ENCODE measurements around the gene C20orf204.
A peak's percentile ranks its signal among the peaks of the same experiment; 100 is the strongest.

C20orf204 gene

GRCh38 chr20:64084685-64085152 is 48.7 kb downstream of the C20orf204 start:
- TF ChIP-seq MAX (IDR thresholded peaks at IDR 0.05) (peak; percentile 18; the same call in 1 of the 2 replicates), ZBTB7A (IDR thresholded peaks at IDR 0.05; ENCODE audit: low read depth) (0 out of 2 replicates have a peak, but pooled peaks have one; percentile 57), NFIC (IDR thresholded peaks at IDR 0.05) (no peak)

GRCh38 chr20:64086801-64087200 is 50.8 kb downstream of the C20orf204 start:
- no peak for TF ChIP-seq TCF12 (IDR thresholded peaks at IDR 0.05; ENCODE audit: low read depth)
- TF ChIP-seq CREB1 (IDR thresholded peaks at IDR 0.05; ENCODE audit: low read depth), result no peak
- TF ChIP-seq TAF1 (IDR thresholded peaks at IDR 0.05; ENCODE audit: low read depth), result no peak
- TF ChIP-seq, protein P1, sequence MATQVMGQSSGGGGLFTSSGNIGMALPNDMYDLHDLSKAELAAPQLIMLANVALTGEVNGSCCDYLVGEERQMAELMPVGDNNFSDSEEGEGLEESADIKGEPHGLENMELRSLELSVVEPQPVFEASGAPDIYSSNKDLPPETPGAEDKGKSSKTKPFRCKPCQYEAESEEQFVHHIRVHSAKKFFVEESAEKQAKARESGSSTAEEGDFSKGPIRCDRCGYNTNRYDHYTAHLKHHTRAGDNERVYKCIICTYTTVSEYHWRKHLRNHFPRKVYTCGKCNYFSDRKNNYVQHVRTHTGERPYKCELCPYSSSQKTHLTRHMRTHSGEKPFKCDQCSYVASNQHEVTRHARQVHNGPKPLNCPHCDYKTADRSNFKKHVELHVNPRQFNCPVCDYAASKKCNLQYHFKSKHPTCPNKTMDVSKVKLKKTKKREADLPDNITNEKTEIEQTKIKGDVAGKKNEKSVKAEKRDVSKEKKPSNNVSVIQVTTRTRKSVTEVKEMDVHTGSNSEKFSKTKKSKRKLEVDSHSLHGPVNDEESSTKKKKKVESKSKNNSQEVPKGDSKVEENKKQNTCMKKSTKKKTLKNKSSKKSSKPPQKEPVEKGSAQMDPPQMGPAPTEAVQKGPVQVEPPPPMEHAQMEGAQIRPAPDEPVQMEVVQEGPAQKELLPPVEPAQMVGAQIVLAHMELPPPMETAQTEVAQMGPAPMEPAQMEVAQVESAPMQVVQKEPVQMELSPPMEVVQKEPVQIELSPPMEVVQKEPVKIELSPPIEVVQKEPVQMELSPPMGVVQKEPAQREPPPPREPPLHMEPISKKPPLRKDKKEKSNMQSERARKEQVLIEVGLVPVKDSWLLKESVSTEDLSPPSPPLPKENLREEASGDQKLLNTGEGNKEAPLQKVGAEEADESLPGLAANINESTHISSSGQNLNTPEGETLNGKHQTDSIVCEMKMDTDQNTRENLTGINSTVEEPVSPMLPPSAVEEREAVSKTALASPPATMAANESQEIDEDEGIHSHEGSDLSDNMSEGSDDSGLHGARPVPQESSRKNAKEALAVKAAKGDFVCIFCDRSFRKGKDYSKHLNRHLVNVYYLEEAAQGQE (IDR thresholded peaks at IDR 0.05; ENCODE audit: low read depth), result no peak
- no peak for TF ChIP-seq ZBTB7A (IDR thresholded peaks at IDR 0.05; ENCODE audit: low read depth)
- no peak for TF ChIP-seq EGR1 (IDR thresholded peaks at IDR 0.05)
- TF ChIP-seq YY1 (IDR thresholded peaks at IDR 0.05; ENCODE audit: low read depth), result no peak
- no peak for TF ChIP-seq NFIC (IDR thresholded peaks at IDR 0.05)
- TF ChIP-seq EP300 (IDR thresholded peaks at IDR 0.05; ENCODE audit: borderline replicate concordance), result no peak
- no peak for TF ChIP-seq CEBPB (IDR thresholded peaks at IDR 0.05)
- TF ChIP-seq TEAD4 (IDR thresholded peaks at IDR 0.05), result no peak
- no peak for TF ChIP-seq RAD21 (IDR thresholded peaks at IDR 0.05; ENCODE audit: low read depth)
- no peak for TF ChIP-seq MAX (IDR thresholded peaks at IDR 0.05)
